KG1 (cell line): ENCODE data around the gene ZDHHC6.
A peak's percentile ranks its signal among the peaks of the same experiment; 100 is the strongest.
"Not testable (repeated sequence)": the region's sequence is repeated elsewhere in the genome, so short reads cannot be mapped to it uniquely, and the experiment has no call there.

ENCODE experiments used
- DNase-seq: peaks from one replicate; lab custom pipeline; 2025; lab: John Stamatoyannopoulos, UW

The ZDHHC6 gene

GRCh38 chr10:112390125-112390703 is 56.5 kb downstream of the ZDHHC6 start:
- no peak for DNase-seq

GRCh38 chr10:112389271-112389822 is 57.4 kb downstream of the ZDHHC6 start:
- DNase-seq = peak; percentile 17

- no peak for DNase-seq
Observed at GRCh38 chr10:112388548-112388947, 58.2 kb downstream of the ZDHHC6 start.

- DNase-seq = not testable (repeated sequence)
Observed at GRCh38 chr10:112388056-112388455, 58.7 kb downstream of the ZDHHC6 start.

- DNase-seq = no peak
Observed at GRCh38 chr10:112385201-112385600, 61.5 kb downstream of the ZDHHC6 start.

- DNase-seq = no peak
Observed at GRCh38 chr10:112384141-112384540, 62.6 kb downstream of the ZDHHC6 start.

GRCh38 chr10:112383325-112383724 is 63.4 kb downstream of the ZDHHC6 start:
- no peak for DNase-seq

- DNase-seq = no peak
Observed at GRCh38 chr10:112382515-112383235, 64.0 kb downstream of the ZDHHC6 start.
